Right lobe of liver (tissue), 4 donors: ENCODE data around the gene NIPA2.
"Not testable (repeated sequence)": the region's sequence is repeated elsewhere in the genome, so short reads cannot be mapped to it uniquely, and the experiment has no call there.

Experiments used
- CTCF ChIP-seq, 4 donors: fragments of 200-600 bp in 3 of 4; fragments of 450-650 bp in 1 of 4; IDR thresholded peaks; one replicate each; pipeline versions ENCODE4 v1.5.1 to v1.8.0; 2016 to 2022; ENCODE audit warnings: antibody characterized with exemption in 4 of 4, mild to moderate bottlenecking in 2 of 4
- POLR2A ChIP-seq: fragments of 450-650 bp; IDR thresholded peaks from one replicate; pipeline ENCODE4 v1.6.1; 2017; ENCODE audit warnings: antibody characterized with exemption, mild to moderate bottlenecking
- donor health status: DM: no; HTN: no; CAD: no.
- donor health status: DM: no; HTN: no; CAD: no.
- donor health status: DM: no; HTN: yes; CAD: no.

- TF ChIP-seq CTCF (IDR thresholded peaks at IDR 0.05); POLR2A: not testable (repeated sequence)
Measured at GRCh38 chr15:22807831-22808230, 30.6 kb upstream of the NIPA2 start.
